Medulla oblongata (tissue), 1 donor: ENCODE measurements around the gene TTC21B.
"Not testable (repeated sequence)": the region's sequence is repeated elsewhere in the genome, so short reads cannot be mapped to it uniquely, and the experiment has no call there.

ENCODE experiments used
- DNase-seq: peaks from one replicate; pipeline ENCODE4 v3.0.0-alpha.2; 2015; ENCODE audit errors: extremely low spot score

Gene TTC21B

DNA sequence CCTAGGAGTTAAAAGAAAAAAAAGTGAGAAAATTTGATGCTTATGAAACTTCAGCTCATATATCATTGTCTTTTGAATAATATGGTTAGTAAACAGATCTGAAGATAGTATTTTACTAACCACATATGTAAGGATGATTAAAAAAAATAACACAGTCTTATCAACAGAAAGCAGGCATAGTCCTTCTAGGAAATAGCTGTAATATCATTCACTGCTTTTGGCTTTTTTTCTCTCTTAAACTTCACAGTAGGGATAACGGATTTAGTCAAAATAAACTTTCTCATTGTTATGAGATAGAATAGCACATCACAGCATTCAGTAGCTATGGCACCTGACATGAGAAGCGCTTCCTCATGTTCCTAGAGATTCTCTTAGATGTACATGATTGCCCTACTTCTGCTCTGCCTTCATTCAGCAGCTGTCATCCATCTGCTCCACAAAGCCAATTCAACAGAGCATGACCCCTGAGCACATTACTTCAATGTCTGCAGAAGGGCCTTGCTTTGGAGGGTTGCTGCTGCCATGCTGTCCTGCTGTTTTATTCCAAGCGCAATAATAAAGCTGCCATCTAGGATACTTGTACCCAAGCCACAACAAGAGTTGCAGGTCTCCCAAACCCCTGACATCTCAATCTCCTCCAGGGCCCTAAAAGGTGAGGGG, 67.0 kb downstream of the TTC21B start:
- no peak for DNase-seq

DNA sequence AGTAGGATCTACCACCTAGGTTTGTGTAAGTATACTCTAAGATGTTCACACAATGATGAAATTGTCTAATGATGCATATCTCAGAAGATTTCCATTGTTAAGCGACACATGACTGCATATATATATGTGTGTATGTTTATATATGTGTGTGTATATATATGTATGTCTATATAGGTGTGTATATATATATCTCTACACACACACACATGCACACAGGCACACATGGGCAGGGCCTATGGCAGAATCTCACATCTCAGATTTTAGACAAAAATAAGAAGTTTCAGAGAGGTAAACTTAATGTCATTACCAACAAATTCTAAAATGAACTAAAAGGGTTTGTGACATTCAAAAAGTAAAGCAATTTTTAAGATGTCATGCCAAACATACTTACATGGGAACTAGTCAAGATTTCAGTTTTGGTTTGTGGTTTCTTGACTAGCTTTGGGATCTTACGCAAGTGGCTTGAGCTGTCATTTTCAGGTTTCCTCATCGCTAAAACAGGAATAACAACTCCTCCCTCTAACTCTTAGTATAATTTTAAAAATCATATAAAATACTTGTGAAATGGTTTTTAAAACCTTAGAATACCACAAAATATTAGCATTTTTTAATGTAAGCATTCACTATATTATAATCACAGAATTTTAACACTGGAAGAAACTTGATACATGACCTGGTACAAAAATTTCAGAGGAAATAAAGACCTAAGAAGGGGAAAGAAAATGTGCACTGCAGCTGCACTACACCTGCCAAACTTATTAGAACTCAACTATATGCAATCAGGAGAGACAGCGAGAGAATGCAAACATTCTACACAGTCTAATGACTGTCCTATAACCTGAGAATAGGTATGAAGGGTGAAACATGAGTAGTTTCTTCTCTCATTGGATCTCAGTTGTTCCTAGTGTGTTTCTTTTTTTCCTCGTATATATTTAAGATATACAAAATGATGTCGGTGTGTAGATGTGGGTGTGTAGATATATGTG, 75.7 kb downstream of the TTC21B start:
- no peak for DNase-seq

GRCh38 chr2:165876712-165877111, 76.9 kb downstream of the TTC21B start:
- DNase-seq = no peak

- no peak for DNase-seq
Measured at GRCh38 chr2:165876269-165876668, 77.3 kb downstream of the TTC21B start.

GRCh38 chr2:165874445-165875039, 79.0 kb downstream of the TTC21B start:
- peak; percentile 78 for DNase-seq

DNA sequence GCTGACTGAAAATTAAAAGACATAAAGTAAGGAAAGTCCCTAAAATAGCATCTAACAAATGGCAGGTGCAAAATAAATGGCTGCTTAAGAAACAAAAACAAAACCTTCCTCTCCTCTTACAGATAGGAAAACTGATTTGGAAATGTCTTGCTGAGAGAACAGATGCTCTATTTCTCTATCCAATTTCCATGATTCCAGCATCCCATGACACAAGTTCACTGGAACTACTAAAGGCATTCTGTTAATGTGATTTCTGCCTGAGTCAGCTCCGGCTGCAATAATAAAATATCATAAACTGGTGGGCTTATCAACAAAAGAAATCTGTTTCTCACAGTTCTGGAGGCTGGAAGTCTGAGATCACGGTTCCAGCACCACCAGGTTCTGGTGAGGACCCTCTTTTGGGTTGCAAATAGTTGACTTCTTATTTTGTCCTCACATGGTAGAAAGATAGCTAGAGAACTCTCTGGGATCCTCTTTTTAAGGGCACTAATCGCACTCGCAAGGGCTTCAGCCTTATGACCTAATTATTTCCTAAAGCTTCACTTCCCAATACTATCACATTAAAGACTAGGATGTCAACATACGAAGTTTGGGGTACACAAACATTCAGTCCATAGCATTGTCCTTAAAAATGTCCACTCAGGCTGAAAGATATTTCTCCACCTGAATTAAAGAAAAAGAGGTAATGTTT, 81.3 kb downstream of the TTC21B start:
- no peak for DNase-seq

GRCh38 chr2:165871025-165871424, 82.6 kb downstream of the TTC21B start:
- no peak for DNase-seq

GRCh38 chr2:165870346-165870745, 83.2 kb downstream of the TTC21B start:
- DNase-seq = no peak

- no peak for DNase-seq
Measured at GRCh38 chr2:165868211-165868610, 85.4 kb downstream of the TTC21B start.

GRCh38 chr2:165864296-165864695, 89.3 kb downstream of the TTC21B start:
- DNase-seq = peak; percentile 44

GRCh38 chr2:165863810-165864261, 89.7 kb downstream of the TTC21B start:
- DNase-seq = peak; percentile 30

- DNase-seq = not testable (repeated sequence)
Measured at GRCh38 chr2:165861083-165861482, 92.5 kb downstream of the TTC21B start.

GRCh38 chr2:165859723-165860122, 93.9 kb downstream of the TTC21B start:
- not testable (repeated sequence) for DNase-seq

DNA sequence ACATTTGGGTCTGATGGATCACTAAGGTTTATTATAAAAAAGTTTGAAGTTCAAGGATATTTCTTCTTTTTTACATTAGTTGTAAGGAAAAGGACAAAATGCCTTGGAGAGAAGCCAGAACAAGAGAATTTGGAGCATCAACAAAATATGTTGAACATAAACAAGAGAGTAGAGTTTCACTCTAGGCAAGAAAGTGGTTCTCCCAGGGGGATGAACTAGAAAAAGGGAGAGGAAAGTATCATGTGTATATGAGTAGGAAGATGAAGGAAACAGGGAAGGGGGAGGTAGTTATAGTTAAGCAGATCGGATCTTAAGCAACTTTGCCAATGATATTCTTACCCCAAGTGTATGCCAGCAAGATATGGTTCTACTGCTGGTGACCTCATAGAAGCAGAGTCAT, 95.7 kb downstream of the TTC21B start:
- no peak for DNase-seq

DNA sequence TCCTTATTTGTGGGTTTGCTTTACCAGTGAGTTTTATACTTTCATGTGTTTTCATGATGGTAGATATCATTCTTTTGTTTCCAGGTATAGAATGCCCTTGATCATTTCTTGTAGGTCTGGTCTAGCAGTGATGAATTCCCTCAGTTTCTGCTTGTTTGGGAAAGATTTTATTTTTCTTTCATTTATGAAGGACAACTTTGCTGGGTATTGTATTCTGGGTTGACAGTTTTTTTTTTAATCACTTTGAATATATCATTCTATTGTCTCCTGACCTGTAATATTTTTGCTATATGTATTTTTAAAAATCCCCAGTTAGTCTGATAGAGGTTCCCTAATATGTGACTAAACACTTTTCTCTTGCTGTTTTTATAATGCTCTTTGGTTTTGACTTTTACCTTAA, 101.2 kb downstream of the TTC21B start:
- DNase-seq = no peak

GRCh38 chr2:165847001-165847400, 106.6 kb downstream of the TTC21B start:
- DNase-seq = no peak

DNA sequence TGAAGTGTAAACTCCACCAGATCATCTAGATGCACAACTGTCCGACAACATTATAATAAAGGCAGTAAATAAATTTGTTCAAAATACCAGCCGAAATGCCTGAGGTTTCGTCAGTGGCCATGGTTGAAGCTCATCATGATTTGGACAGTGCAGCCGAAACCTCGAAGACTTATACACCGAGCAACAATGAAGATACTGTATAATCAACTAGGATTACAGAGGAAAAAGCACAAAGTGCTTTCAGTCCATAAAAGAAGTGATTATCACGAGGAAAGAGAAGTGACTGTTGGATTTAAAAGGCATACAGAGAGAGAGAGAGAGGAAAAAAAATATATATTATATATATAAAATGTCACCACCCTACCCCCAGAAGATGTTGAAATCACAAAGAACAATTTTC, 107.5 kb downstream of the TTC21B start:
- DNase-seq = no peak

GRCh38 chr2:165844216-165844615, 109.4 kb downstream of the TTC21B start:
- no peak for DNase-seq

DNA sequence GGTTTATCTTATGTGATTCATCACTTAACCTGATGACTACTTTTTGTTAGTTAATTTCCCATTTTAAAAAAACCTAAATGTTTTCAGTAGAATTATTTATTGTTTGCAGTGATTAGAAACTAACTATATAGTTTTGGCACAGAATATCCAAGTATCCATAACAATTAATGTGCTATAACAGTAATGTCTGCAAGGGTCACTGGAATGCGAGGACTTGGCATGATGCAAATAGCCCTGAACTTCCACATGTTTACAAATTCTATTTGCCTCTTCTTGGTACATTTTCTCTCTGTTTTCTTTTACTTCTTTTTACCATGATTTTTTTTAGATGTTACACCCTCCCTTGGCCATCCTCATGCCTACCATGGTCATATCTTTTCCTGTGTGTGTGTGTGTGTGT, 110.2 kb downstream of the TTC21B start:
- no peak for DNase-seq

- no peak for DNase-seq
Measured at GRCh38 chr2:165840333-165840958, 113.1 kb downstream of the TTC21B start.

GRCh38 chr2:165839610-165840009, 114.0 kb downstream of the TTC21B start:
- DNase-seq = no peak
